ENCODE measurements around the gene ANXA2R. TPM values are rescaled to one million over a fixed set of nuclear protein-coding genes. Genes with fewer than 3 reads are reported as not detected.
"Not testable (repeated sequence)": the region's sequence is repeated elsewhere in the genome, so short reads cannot be mapped to it uniquely, and the experiment has no call there.

The ANXA2R gene
- total and polyA plus RNA-seq, 2 of the 13 experiments (the other 11 are each of a cell fraction or from before 2014, with no cell fraction given), result 0.95 to 1.3 TPM

GRCh38 chr5:43085453-43085852, 45.3 kb upstream of the ANXA2R start:
- no peaks in the 10 kb centered on the region for H3K79me2 ChIP-seq (ENCODE audit: insufficient read depth, low read length)
- no peaks in the 10 kb centered on the region for H3K36me3 ChIP-seq (replicated peaks in 1 of 2; ENCODE audit: control insufficient read depth in 1 of 2, insufficient read depth in 2 of 2, low read length in 2 of 2)
- no peaks in the 10 kb centered on the region for H3K4me1 ChIP-seq (ENCODE audit: insufficient read depth, low read length)
- no peak overlapping the region for H3K9ac ChIP-seq (ENCODE audit: insufficient read depth, low read depth, low read length)
- no peaks in the 10 kb centered on the region for H3K9me3 ChIP-seq (ENCODE audit: low read length)
- H2AFZ ChIP-seq (ENCODE audit: low read length), result no peak overlapping the region
- FAIRE-seq, result no peak
- intact Hi-C loops (cut with micrococcal nuclease; ENCODE audit: unreplicated experiment), result no loop called here
- no peaks in the 10 kb centered on the region for H3K27me3 ChIP-seq (ENCODE audit: control insufficient read depth in 1 of 2, insufficient read depth in 2 of 2, low read length in 2 of 2)
- H3K4me2 ChIP-seq (ENCODE audit: low read depth, low read length), result no peak overlapping the region
- no TSS peak for BruUV-seq (replicated peaks)
- ATAC-seq, result no peak
- TF ChIP-seq, protein P1, sequence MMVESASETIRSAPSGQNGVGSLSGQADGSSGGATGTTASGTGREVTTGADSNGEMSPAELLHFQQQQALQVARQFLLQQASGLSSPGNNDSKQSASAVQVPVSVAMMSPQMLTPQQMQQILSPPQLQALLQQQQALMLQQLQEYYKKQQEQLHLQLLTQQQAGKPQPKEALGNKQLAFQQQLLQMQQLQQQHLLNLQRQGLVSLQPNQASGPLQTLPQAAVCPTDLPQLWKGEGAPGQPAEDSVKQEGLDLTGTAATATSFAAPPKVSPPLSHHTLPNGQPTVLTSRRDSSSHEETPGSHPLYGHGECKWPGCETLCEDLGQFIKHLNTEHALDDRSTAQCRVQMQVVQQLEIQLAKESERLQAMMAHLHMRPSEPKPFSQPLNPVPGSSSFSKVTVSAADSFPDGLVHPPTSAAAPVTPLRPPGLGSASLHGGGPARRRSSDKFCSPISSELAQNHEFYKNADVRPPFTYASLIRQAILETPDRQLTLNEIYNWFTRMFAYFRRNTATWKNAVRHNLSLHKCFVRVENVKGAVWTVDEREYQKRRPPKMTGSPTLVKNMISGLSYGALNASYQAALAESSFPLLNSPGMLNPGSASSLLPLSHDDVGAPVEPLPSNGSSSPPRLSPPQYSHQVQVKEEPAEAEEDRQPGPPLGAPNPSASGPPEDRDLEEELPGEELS (CRISPR knock-in tag; IDR thresholded peaks at IDR 0.05), result no peak
- no peak for TF ChIP-seq SIX1 (CRISPR knock-in tag; IDR thresholded peaks at IDR 0.05; ENCODE audit: borderline replicate concordance)
- ChIA-PET POLR2A (no interaction called here), CTCF (ENCODE audit: low intra/inter-chr PET ratio, low total read pairs) (no interaction called here)
- H4K20me1 ChIP-seq (ENCODE audit: insufficient read depth, low read length), result no peaks in the 10 kb centered on the region
- no peak for DNase-seq (ENCODE audit: low spot score)
- 95% methylated on average over 5 of the region's 5 CpGs for WGBS (ENCODE audit: low lambda C conversion rate)
- H3K4me3 ChIP-seq (replicated peaks in 1 of 3; ENCODE audit: insufficient read depth in 1 of 3, low read depth in 2 of 3, low read length in 3 of 3), result no peak overlapping the region
- no peak overlapping the region for H3K27ac ChIP-seq (ENCODE audit: extremely low read length, insufficient read depth, low read length)
- in situ Hi-C loops (cut with HindIII; ENCODE audit: extremely low pct_ligation_motif_present, low pct_unique_long_range_greater_than_20kb), result no loop called here

- POLR2A ChIA-PET; H3K79me2 ChIP-seq (ENCODE audit: insufficient read depth, low read length); intact Hi-C loops (cut with micrococcal nuclease; ENCODE audit: unreplicated experiment); in situ Hi-C loops (cut with HindIII; ENCODE audit: extremely low pct_ligation_motif_present, low pct_unique_long_range_greater_than_20kb); CTCF ChIA-PET (ENCODE audit: low intra/inter-chr PET ratio, low total read pairs); H3K27me3 ChIP-seq (ENCODE audit: control insufficient read depth in 1 of 2, insufficient read depth in 2 of 2, low read length in 2 of 2); H2AFZ ChIP-seq (ENCODE audit: low read length); H3K9me3 ChIP-seq (ENCODE audit: low read length); FAIRE-seq; BruUV-seq (replicated peaks); DNase-seq (ENCODE audit: low spot score); H3K9ac ChIP-seq (ENCODE audit: insufficient read depth, low read depth, low read length); H3K4me1 ChIP-seq (ENCODE audit: insufficient read depth, low read length); H3K4me2 ChIP-seq (ENCODE audit: low read depth, low read length); H3K27ac ChIP-seq (ENCODE audit: extremely low read length, insufficient read depth, low read length); H4K20me1 ChIP-seq (ENCODE audit: insufficient read depth, low read length); ATAC-seq; H3K4me3 ChIP-seq (replicated peaks in 1 of 3; ENCODE audit: insufficient read depth in 1 of 3, low read depth in 2 of 3, low read length in 3 of 3); H3K36me3 ChIP-seq (replicated peaks in 1 of 2; ENCODE audit: control insufficient read depth in 1 of 2, insufficient read depth in 2 of 2, low read length in 2 of 2): not testable (repeated sequence)
- 97% methylated on average over 7 of the region's 7 CpGs for WGBS (ENCODE audit: low lambda C conversion rate)
Measured at GRCh38 chr5:43084468-43084867, 44.3 kb upstream of the ANXA2R start.

GRCh38 chr5:43081345-43081744, 41.2 kb upstream of the ANXA2R start:
- in situ Hi-C loops (cut with HindIII; ENCODE audit: extremely low pct_ligation_motif_present, low pct_unique_long_range_greater_than_20kb); BruUV-seq (replicated peaks); DNase-seq (ENCODE audit: low spot score); H4K20me1 ChIP-seq (ENCODE audit: insufficient read depth, low read length); H3K27ac ChIP-seq (ENCODE audit: extremely low read length, insufficient read depth, low read length); H3K9ac ChIP-seq (ENCODE audit: insufficient read depth, low read depth, low read length); H3K79me2 ChIP-seq (ENCODE audit: insufficient read depth, low read length); H2AFZ ChIP-seq (ENCODE audit: low read length); H3K4me2 ChIP-seq (ENCODE audit: low read depth, low read length); H3K4me3 ChIP-seq (replicated peaks in 1 of 3; ENCODE audit: insufficient read depth in 1 of 3, low read depth in 2 of 3, low read length in 3 of 3); CTCF ChIA-PET (ENCODE audit: low intra/inter-chr PET ratio, low total read pairs); H3K36me3 ChIP-seq (replicated peaks in 1 of 2; ENCODE audit: control insufficient read depth in 1 of 2, insufficient read depth in 2 of 2, low read length in 2 of 2); intact Hi-C loops (cut with micrococcal nuclease; ENCODE audit: unreplicated experiment); H3K9me3 ChIP-seq (ENCODE audit: low read length); H3K27me3 ChIP-seq (ENCODE audit: control insufficient read depth in 1 of 2, insufficient read depth in 2 of 2, low read length in 2 of 2); FAIRE-seq; ATAC-seq: not testable (repeated sequence)
- POLR2A ChIA-PET, result interaction anchor here (0.7 kb wide), 1 partner anchor 63 kb away, joined by 3 read pairs; no protein-coding TSS in a partner anchor
- WGBS (ENCODE audit: low lambda C conversion rate), result 94% methylated on average over 2 of the region's 2 CpGs
- peaks cover 14% of the 10 kb centered on the region for H3K4me1 ChIP-seq (ENCODE audit: insufficient read depth, low read length)
